ENCODE results near the gene NCBP3.

Gene NCBP3

GRCh38 chr17:3882276-3882675 is 36.2 kb upstream of the NCBP3 start:
- H3K9me3 ChIP-seq (ENCODE audit: control insufficient read depth in 2 of 2, low read length in 2 of 2) = no peaks in the 10 kb centered on the region
- no peak overlapping the region for H3K9ac ChIP-seq (ENCODE audit: low read depth in 1 of 2, low read length in 2 of 2)
- H3K36me3 ChIP-seq (ENCODE audit: control insufficient read depth in 2 of 2, insufficient read depth in 2 of 2, low read length in 2 of 2) = peaks cover 10 to 27% of the 10 kb centered on the region in 2 donors
- H3K4me3 ChIP-seq (ENCODE audit: low read length in 2 of 2) = no peak overlapping the region
- no peaks in the 10 kb centered on the region for H3K27me3 ChIP-seq (ENCODE audit: control insufficient read depth in 2 of 2, insufficient read depth in 2 of 2, low read length in 2 of 2)
- no peak overlapping the region for H3K27ac ChIP-seq (ENCODE audit: low read depth in 2 of 2, low read length in 2 of 2)
- peaks cover 6 to 10% of the 10 kb centered on the region in 2 donors for H3K4me1 ChIP-seq (ENCODE audit: control insufficient read depth in 2 of 2, insufficient read depth in 2 of 2, low read length in 2 of 2)

- no peaks in the 10 kb centered on the region for H3K27me3 ChIP-seq (ENCODE audit: control insufficient read depth in 2 of 2, insufficient read depth in 2 of 2, low read length in 2 of 2)
- H3K9ac ChIP-seq (ENCODE audit: low read depth in 1 of 2, low read length in 2 of 2) = no peak overlapping the region
- H3K4me1 ChIP-seq (ENCODE audit: control insufficient read depth in 2 of 2, insufficient read depth in 2 of 2, low read length in 2 of 2) = peaks cover 0 to 2% of the 10 kb centered on the region in 2 donors
- peaks cover 15 to 27% of the 10 kb centered on the region in 2 donors for H3K36me3 ChIP-seq (ENCODE audit: control insufficient read depth in 2 of 2, insufficient read depth in 2 of 2, low read length in 2 of 2)
- no peak overlapping the region for H3K27ac ChIP-seq (ENCODE audit: low read depth in 2 of 2, low read length in 2 of 2)
- H3K4me3 ChIP-seq (ENCODE audit: low read length in 2 of 2) = no peak overlapping the region
- no peaks in the 10 kb centered on the region for H3K9me3 ChIP-seq (ENCODE audit: control insufficient read depth in 2 of 2, low read length in 2 of 2)
Measured at GRCh38 chr17:3880983-3881382, 34.9 kb upstream of the NCBP3 start.

- no peak overlapping the region for H3K4me3 ChIP-seq (ENCODE audit: low read length in 2 of 2)
- no peaks in the 10 kb centered on the region for H3K9me3 ChIP-seq (ENCODE audit: control insufficient read depth in 2 of 2, low read length in 2 of 2)
- H3K9ac ChIP-seq (ENCODE audit: low read depth in 1 of 2, low read length in 2 of 2) = peak overlapping the region in 1 of 2 donors; percentile 6
- peaks cover 0 to 2% of the 10 kb centered on the region in 2 donors for H3K4me1 ChIP-seq (ENCODE audit: control insufficient read depth in 2 of 2, insufficient read depth in 2 of 2, low read length in 2 of 2)
- H3K27ac ChIP-seq (ENCODE audit: low read depth in 2 of 2, low read length in 2 of 2) = peak overlapping the region in 1 of 2 donors; percentile 16
- peaks cover 21 to 27% of the 10 kb centered on the region in 2 donors for H3K36me3 ChIP-seq (ENCODE audit: control insufficient read depth in 2 of 2, insufficient read depth in 2 of 2, low read length in 2 of 2)
- no peaks in the 10 kb centered on the region for H3K27me3 ChIP-seq (ENCODE audit: control insufficient read depth in 2 of 2, insufficient read depth in 2 of 2, low read length in 2 of 2)
Measured at GRCh38 chr17:3879591-3880417, 33.8 kb upstream of the NCBP3 start.

GRCh38 chr17:3879186-3879585 is 33.1 kb upstream of the NCBP3 start:
- H3K4me3 ChIP-seq (ENCODE audit: low read length in 2 of 2) = no peak overlapping the region
- H3K9me3 ChIP-seq (ENCODE audit: control insufficient read depth in 2 of 2, low read length in 2 of 2) = no peaks in the 10 kb centered on the region
- H3K27ac ChIP-seq (ENCODE audit: low read depth in 2 of 2, low read length in 2 of 2) = peak overlapping the region in 1 of 2 donors; percentile 16
- no peak overlapping the region for H3K9ac ChIP-seq (ENCODE audit: low read depth in 1 of 2, low read length in 2 of 2)
- H3K36me3 ChIP-seq (ENCODE audit: control insufficient read depth in 2 of 2, insufficient read depth in 2 of 2, low read length in 2 of 2) = peaks cover 18 to 22% of the 10 kb centered on the region in 2 donors
- no peaks in the 10 kb centered on the region for H3K27me3 ChIP-seq (ENCODE audit: control insufficient read depth in 2 of 2, insufficient read depth in 2 of 2, low read length in 2 of 2)
- H3K4me1 ChIP-seq (ENCODE audit: control insufficient read depth in 2 of 2, insufficient read depth in 2 of 2, low read length in 2 of 2) = peaks cover 0 to 2% of the 10 kb centered on the region in 2 donors

- Histone ChIP-seq H3K4me3 (ENCODE audit: low read length in 2 of 2) (no peak overlapping the region), H3K4me1 (ENCODE audit: control insufficient read depth in 2 of 2, insufficient read depth in 2 of 2, low read length in 2 of 2) (peaks cover 0 to 2% of the 10 kb centered on the region in 2 donors), H3K9me3 (ENCODE audit: control insufficient read depth in 2 of 2, low read length in 2 of 2) (no peaks in the 10 kb centered on the region), H3K9ac (ENCODE audit: low read depth in 1 of 2, low read length in 2 of 2) (no peak overlapping the region), H3K27ac (ENCODE audit: low read depth in 2 of 2, low read length in 2 of 2) (no peak overlapping the region), H3K36me3 (ENCODE audit: control insufficient read depth in 2 of 2, insufficient read depth in 2 of 2, low read length in 2 of 2) (peaks cover 11 to 25% of the 10 kb centered on the region in 2 donors), H3K27me3 (ENCODE audit: control insufficient read depth in 2 of 2, insufficient read depth in 2 of 2, low read length in 2 of 2) (no peaks in the 10 kb centered on the region)
Measured at GRCh38 chr17:3877220-3877619, 31.2 kb upstream of the NCBP3 start.

- H3K4me1 ChIP-seq (ENCODE audit: control insufficient read depth in 2 of 2, insufficient read depth in 2 of 2, low read length in 2 of 2) = peaks cover 0 to 2% of the 10 kb centered on the region in 2 donors
- H3K27me3 ChIP-seq (ENCODE audit: control insufficient read depth in 2 of 2, insufficient read depth in 2 of 2, low read length in 2 of 2) = no peaks in the 10 kb centered on the region
- H3K36me3 ChIP-seq (ENCODE audit: control insufficient read depth in 2 of 2, insufficient read depth in 2 of 2, low read length in 2 of 2) = peaks cover 15 to 25% of the 10 kb centered on the region in 2 donors
- H3K9me3 ChIP-seq (ENCODE audit: control insufficient read depth in 2 of 2, low read length in 2 of 2) = no peaks in the 10 kb centered on the region
- no peak overlapping the region for H3K4me3 ChIP-seq (ENCODE audit: low read length in 2 of 2)
- no peak overlapping the region for H3K9ac ChIP-seq (ENCODE audit: low read depth in 1 of 2, low read length in 2 of 2)
- no peak overlapping the region for H3K27ac ChIP-seq (ENCODE audit: low read depth in 2 of 2, low read length in 2 of 2)
Measured at GRCh38 chr17:3875317-3875716, 29.3 kb upstream of the NCBP3 start.

GRCh38 chr17:3873862-3874261 is 27.8 kb upstream of the NCBP3 start:
- Histone ChIP-seq H3K4me1 (ENCODE audit: control insufficient read depth in 2 of 2, insufficient read depth in 2 of 2, low read length in 2 of 2) (no peaks in the 10 kb centered on the region), H3K36me3 (ENCODE audit: control insufficient read depth in 2 of 2, insufficient read depth in 2 of 2, low read length in 2 of 2) (peaks cover 17 to 31% of the 10 kb centered on the region in 2 donors), H3K27me3 (ENCODE audit: control insufficient read depth in 2 of 2, insufficient read depth in 2 of 2, low read length in 2 of 2) (no peaks in the 10 kb centered on the region)

GRCh38 chr17:3870871-3871306 is 24.8 kb upstream of the NCBP3 start:
- Histone ChIP-seq H3K27ac (ENCODE audit: low read depth in 2 of 2, low read length in 2 of 2) (no peak overlapping the region), H3K27me3 (ENCODE audit: control insufficient read depth in 2 of 2, insufficient read depth in 2 of 2, low read length in 2 of 2) (no peaks in the 10 kb centered on the region), H3K4me3 (ENCODE audit: low read length in 2 of 2) (no peak overlapping the region), H3K9me3 (ENCODE audit: control insufficient read depth in 2 of 2, low read length in 2 of 2) (no peaks in the 10 kb centered on the region), H3K9ac (ENCODE audit: low read depth in 1 of 2, low read length in 2 of 2) (no peak overlapping the region), H3K4me1 (ENCODE audit: control insufficient read depth in 2 of 2, insufficient read depth in 2 of 2, low read length in 2 of 2) (no peaks in the 10 kb centered on the region), H3K36me3 (ENCODE audit: control insufficient read depth in 2 of 2, insufficient read depth in 2 of 2, low read length in 2 of 2) (peaks cover 17 to 25% of the 10 kb centered on the region in 2 donors)

More at GRCh38 chr17:3873862-3874261, 27.8 kb upstream of the NCBP3 start:
- Histone ChIP-seq H3K4me3 (ENCODE audit: low read length in 2 of 2) (no peak overlapping the region), H3K9me3 (ENCODE audit: control insufficient read depth in 2 of 2, low read length in 2 of 2) (no peaks in the 10 kb centered on the region), H3K27ac (ENCODE audit: low read depth in 2 of 2, low read length in 2 of 2) (no peak overlapping the region), H3K9ac (ENCODE audit: low read depth in 1 of 2, low read length in 2 of 2) (no peak overlapping the region)

- Histone ChIP-seq H3K36me3 (ENCODE audit: control insufficient read depth in 2 of 2, insufficient read depth in 2 of 2, low read length in 2 of 2) (peaks cover 6 to 10% of the 10 kb centered on the region in 2 donors), H3K9me3 (ENCODE audit: control insufficient read depth in 2 of 2, low read length in 2 of 2) (no peaks in the 10 kb centered on the region), H3K27ac (ENCODE audit: low read depth in 2 of 2, low read length in 2 of 2) (no peak overlapping the region), H3K27me3 (ENCODE audit: control insufficient read depth in 2 of 2, insufficient read depth in 2 of 2, low read length in 2 of 2) (no peaks in the 10 kb centered on the region), H3K4me3 (ENCODE audit: low read length in 2 of 2) (no peak overlapping the region), H3K9ac (ENCODE audit: low read depth in 1 of 2, low read length in 2 of 2) (no peak overlapping the region), H3K4me1 (ENCODE audit: control insufficient read depth in 2 of 2, insufficient read depth in 2 of 2, low read length in 2 of 2) (no peaks in the 10 kb centered on the region)
Measured at GRCh38 chr17:3867606-3868005, 21.6 kb upstream of the NCBP3 start.

GRCh38 chr17:3867106-3867505 is 21.1 kb upstream of the NCBP3 start:
- no peaks in the 10 kb centered on the region for H3K4me1 ChIP-seq (ENCODE audit: control insufficient read depth in 2 of 2, insufficient read depth in 2 of 2, low read length in 2 of 2)
- peaks cover 5 to 6% of the 10 kb centered on the region in 2 donors for H3K36me3 ChIP-seq (ENCODE audit: control insufficient read depth in 2 of 2, insufficient read depth in 2 of 2, low read length in 2 of 2)
- no peaks in the 10 kb centered on the region for H3K27me3 ChIP-seq (ENCODE audit: control insufficient read depth in 2 of 2, insufficient read depth in 2 of 2, low read length in 2 of 2)
- no peaks in the 10 kb centered on the region for H3K9me3 ChIP-seq (ENCODE audit: control insufficient read depth in 2 of 2, low read length in 2 of 2)
- no peak overlapping the region for H3K27ac ChIP-seq (ENCODE audit: low read depth in 2 of 2, low read length in 2 of 2)
- no peak overlapping the region for H3K4me3 ChIP-seq (ENCODE audit: low read length in 2 of 2)
- no peak overlapping the region for H3K9ac ChIP-seq (ENCODE audit: low read depth in 1 of 2, low read length in 2 of 2)
